K562 (cell line): ENCODE data around the gene RERE. TPM values are rescaled to one million over a fixed set of nuclear protein-coding genes. Genes with fewer than 3 reads are reported as not detected.

Experiments
- BHLHE40 ChIP-seq: IDR thresholded peaks from 2 replicates; pipeline ENCODE4 v1.6.1; 2011; ENCODE audit warnings: low read length, improper control_type of control experiment
- BRD4 ChIP-seq: fragments of 200-600 bp; sonication (generic); IDR thresholded peaks from 2 replicates; pipeline ENCODE4 v1.6.1; 2017; ENCODE audit warnings: inconsistent platforms
- BRD9 ChIP-seq: fragments of 450-650 bp; IDR thresholded peaks from 2 replicates; pipeline ENCODE4 v1.6.1; 2018; ENCODE audit warnings: low read depth; ENCODE audit not compliant: partially characterized antibody
- CBFA2T2 ChIP-seq: fragments of 450-650 bp; conservative IDR thresholded peaks from 2 replicates; pipeline ENCODE4 v1.6.1; 2017; ENCODE audit warnings: mild to moderate bottlenecking
- EGR1 ChIP-seq: fragments of 450-650 bp; conservative IDR thresholded peaks from 2 replicates; pipeline ENCODE4 v1.6.1; 2017; ENCODE audit warnings: mild to moderate bottlenecking
- KDM2B ChIP-seq: fragments of 250-450 bp; sonication (Bioruptor Pico); IDR thresholded peaks from 2 replicates; pipeline ENCODE4 v1.8.0; 2021; ENCODE audit warnings: mild to moderate bottlenecking, moderate library complexity
- MCM3 ChIP-seq: fragments of 450-650 bp; IDR thresholded peaks from 2 replicates; pipeline ENCODE4 v1.6.1; 2016
- POLR2H ChIP-seq: IDR thresholded peaks from 2 replicates; pipeline ENCODE4 v1.6.1; 2016; ENCODE audit warnings: missing genetic modification characterization, low read depth, mild to moderate bottlenecking, control low read depth, missing compliant biosample characterization, moderate library complexity
- TCF7L2 ChIP-seq: fragments of 150-350 bp; IDR thresholded peaks from 2 replicates; pipeline ENCODE4 v1.6.1; 2016; ENCODE audit warnings: low read depth, mild to moderate bottlenecking, low read length, moderate library complexity
- YY1 ChIP-seq, 3 experiments: IDR thresholded peaks; 2 replicates each; pipeline ENCODE4 v1.6.1; 2011; ENCODE audit warnings: low read length in 2 of 3, mild to moderate bottlenecking in 2 of 3, moderate library complexity in 2 of 3, borderline replicate concordance in 1 of 3, control low read depth in 1 of 3, low read depth in 1 of 3; ENCODE audit not compliant: insufficient read depth in 3 of 3, insufficient replicate concordance in 2 of 3, control insufficient read depth in 1 of 3, insufficient read length in 1 of 3; ENCODE audit errors: extremely low read depth in 1 of 3
- ZBTB1 ChIP-seq: sonication (generic); formaldehyde crosslinking; IDR thresholded peaks from 2 replicates; pipeline ENCODE4 v1.8.1; 2023; ENCODE audit warnings: missing genetic modification reagents, low read depth, mild to moderate bottlenecking, borderline replicate concordance
- ZNF253 ChIP-seq: fragments of 250-450 bp; sonication (Bioruptor Pico); conservative IDR thresholded peaks from 2 replicates; pipeline ENCODE4 v1.6.1; 2021; ENCODE audit warnings: mild to moderate bottlenecking
- polyA plus RNA-seq, 8 experiments: library from polyadenylated mRNA; depleted of rRNA in 4 of 8; stranded (reverse) in 5 of 8; unstranded in 3 of 8; fragments of >200 nt; fragmentation: Nextera tagmentation in 2 of 8; fragmentation: Illumina TruSeq in 1 of 8; extraction: Ambion mirVana in 2 of 8; extraction: Trizol in 1 of 8; gene quantifications; 2 replicates each; pipeline versions ENCODE4 v1.2.1 to v1.2.3, GENCODE V29; 2011 to 2014; ENCODE audit warnings: inconsistent platforms in 1 of 8, missing spikeins in 1 of 8
- total RNA-seq, 7 experiments: library from RNA; depleted of rRNA in 6 of 7; stranded (reverse); fragments of >200 nt in 6 of 7; fragmentation: Illumina TruSeq in 2 of 7; extraction: Trizol in 2 of 7; gene quantifications; 2 replicates each; pipeline versions ENCODE4 v1.2.1 to v1.2.3, GENCODE V29; 2011 to 2021; ENCODE audit warnings: low replicate concordance in 1 of 7
- TF ChIP-seq, protein P1 (sequence below): fragments of 200-800 bp; sonication (Bioruptor generic); IDR thresholded peaks from 2 replicates; pipeline ENCODE4 v1.6.1; 2016; ENCODE audit warnings: missing genetic modification characterization, missing compliant biosample characterization
- TF ChIP-seq, protein P2 (sequence below): fragments of 250-450 bp; sonication (Bioruptor Pico); IDR thresholded peaks from 2 replicates; pipeline ENCODE4 v1.4.0; 2020; ENCODE audit warnings: mild to moderate bottlenecking, moderate library complexity, borderline replicate concordance
- TF ChIP-seq, protein P3 (sequence below): fragments of 150-350 bp; conservative IDR thresholded peaks from 2 replicates; pipeline ENCODE4 v1.6.1; 2014; ENCODE audit warnings: low read length

Gene RERE
- total and polyA plus RNA-seq, 9 of the 15 experiments (the other 6 are each of a cell fraction or from before 2014, with no cell fraction given): 3.0 to 51.5 (median 13.4) TPM

DNA sequence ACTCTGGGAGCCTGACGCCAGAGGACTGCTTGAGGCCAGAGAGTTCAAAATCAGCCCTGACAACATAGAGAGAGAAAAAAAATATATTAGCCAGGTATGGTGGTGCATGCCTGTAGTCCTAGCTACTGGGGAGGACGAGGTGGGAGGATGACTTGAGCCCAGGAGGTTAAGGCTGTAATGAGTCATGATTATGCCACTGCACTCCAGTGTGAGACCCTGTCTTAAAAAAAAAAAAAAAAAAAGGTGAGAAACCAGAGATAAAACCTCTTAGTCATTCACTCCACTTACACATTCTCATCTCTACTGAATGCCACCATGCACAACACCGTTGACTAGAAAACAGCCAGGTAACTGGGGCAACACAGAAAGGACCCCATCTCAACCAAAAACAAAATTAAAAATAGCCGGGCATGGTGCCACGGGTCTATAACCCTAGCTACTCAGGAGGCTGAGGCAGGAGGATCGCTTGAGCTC, 321.5 kb downstream of the RERE start (continued):
- TF ChIP-seq, protein P1, sequence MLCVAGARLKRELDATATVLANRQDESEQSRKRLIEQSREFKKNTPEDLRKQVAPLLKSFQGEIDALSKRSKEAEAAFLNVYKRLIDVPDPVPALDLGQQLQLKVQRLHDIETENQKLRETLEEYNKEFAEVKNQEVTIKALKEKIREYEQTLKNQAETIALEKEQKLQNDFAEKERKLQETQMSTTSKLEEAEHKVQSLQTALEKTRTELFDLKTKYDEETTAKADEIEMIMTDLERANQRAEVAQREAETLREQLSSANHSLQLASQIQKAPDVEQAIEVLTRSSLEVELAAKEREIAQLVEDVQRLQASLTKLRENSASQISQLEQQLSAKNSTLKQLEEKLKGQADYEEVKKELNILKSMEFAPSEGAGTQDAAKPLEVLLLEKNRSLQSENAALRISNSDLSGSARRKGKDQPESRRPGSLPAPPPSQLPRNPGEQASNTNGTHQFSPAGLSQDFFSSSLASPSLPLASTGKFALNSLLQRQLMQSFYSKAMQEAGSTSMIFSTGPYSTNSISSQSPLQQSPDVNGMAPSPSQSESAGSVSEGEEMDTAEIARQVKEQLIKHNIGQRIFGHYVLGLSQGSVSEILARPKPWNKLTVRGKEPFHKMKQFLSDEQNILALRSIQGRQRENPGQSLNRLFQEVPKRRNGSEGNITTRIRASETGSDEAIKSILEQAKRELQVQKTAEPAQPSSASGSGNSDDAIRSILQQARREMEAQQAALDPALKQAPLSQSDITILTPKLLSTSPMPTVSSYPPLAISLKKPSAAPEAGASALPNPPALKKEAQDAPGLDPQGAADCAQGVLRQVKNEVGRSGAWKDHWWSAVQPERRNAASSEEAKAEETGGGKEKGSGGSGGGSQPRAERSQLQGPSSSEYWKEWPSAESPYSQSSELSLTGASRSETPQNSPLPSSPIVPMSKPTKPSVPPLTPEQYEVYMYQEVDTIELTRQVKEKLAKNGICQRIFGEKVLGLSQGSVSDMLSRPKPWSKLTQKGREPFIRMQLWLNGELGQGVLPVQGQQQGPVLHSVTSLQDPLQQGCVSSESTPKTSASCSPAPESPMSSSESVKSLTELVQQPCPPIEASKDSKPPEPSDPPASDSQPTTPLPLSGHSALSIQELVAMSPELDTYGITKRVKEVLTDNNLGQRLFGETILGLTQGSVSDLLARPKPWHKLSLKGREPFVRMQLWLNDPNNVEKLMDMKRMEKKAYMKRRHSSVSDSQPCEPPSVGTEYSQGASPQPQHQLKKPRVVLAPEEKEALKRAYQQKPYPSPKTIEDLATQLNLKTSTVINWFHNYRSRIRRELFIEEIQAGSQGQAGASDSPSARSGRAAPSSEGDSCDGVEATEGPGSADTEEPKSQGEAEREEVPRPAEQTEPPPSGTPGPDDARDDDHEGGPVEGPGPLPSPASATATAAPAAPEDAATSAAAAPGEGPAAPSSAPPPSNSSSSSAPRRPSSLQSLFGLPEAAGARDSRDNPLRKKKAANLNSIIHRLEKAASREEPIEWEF (CRISPR knock-in tag): no peak
- TF ChIP-seq MCM3 (no peak), KDM2B (CRISPR knock-in tag) (no peak), CBFA2T2 (no peak), BRD4 (no peak), BRD9 (no peak), ZNF253 (CRISPR knock-in tag) (no peak), POLR2H (tag) (no peak), ZBTB1 (CRISPR knock-in tag) (no peak), TCF7L2 (no peak), EGR1 (peak; percentile 66), BHLHE40 (no peak), YY1 (IDR thresholded peaks at IDR 0.05; ENCODE audit: borderline replicate concordance in 1 of 3, control insufficient read depth in 1 of 3, extremely low read depth in 1 of 3, insufficient read depth in 3 of 3, insufficient read length in 1 of 3, insufficient replicate concordance in 2 of 3, low read depth in 1 of 3, low read length in 2 of 3) (no peak)
- TF ChIP-seq, protein P2, sequence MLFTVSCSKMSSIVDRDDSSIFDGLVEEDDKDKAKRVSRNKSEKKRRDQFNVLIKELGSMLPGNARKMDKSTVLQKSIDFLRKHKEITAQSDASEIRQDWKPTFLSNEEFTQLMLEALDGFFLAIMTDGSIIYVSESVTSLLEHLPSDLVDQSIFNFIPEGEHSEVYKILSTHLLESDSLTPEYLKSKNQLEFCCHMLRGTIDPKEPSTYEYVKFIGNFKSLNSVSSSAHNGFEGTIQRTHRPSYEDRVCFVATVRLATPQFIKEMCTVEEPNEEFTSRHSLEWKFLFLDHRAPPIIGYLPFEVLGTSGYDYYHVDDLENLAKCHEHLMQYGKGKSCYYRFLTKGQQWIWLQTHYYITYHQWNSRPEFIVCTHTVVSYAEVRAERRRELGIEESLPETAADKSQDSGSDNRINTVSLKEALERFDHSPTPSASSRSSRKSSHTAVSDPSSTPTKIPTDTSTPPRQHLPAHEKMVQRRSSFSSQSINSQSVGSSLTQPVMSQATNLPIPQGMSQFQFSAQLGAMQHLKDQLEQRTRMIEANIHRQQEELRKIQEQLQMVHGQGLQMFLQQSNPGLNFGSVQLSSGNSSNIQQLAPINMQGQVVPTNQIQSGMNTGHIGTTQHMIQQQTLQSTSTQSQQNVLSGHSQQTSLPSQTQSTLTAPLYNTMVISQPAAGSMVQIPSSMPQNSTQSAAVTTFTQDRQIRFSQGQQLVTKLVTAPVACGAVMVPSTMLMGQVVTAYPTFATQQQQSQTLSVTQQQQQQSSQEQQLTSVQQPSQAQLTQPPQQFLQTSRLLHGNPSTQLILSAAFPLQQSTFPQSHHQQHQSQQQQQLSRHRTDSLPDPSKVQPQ (CRISPR knock-in tag): no peak
- TF ChIP-seq, protein P3, sequence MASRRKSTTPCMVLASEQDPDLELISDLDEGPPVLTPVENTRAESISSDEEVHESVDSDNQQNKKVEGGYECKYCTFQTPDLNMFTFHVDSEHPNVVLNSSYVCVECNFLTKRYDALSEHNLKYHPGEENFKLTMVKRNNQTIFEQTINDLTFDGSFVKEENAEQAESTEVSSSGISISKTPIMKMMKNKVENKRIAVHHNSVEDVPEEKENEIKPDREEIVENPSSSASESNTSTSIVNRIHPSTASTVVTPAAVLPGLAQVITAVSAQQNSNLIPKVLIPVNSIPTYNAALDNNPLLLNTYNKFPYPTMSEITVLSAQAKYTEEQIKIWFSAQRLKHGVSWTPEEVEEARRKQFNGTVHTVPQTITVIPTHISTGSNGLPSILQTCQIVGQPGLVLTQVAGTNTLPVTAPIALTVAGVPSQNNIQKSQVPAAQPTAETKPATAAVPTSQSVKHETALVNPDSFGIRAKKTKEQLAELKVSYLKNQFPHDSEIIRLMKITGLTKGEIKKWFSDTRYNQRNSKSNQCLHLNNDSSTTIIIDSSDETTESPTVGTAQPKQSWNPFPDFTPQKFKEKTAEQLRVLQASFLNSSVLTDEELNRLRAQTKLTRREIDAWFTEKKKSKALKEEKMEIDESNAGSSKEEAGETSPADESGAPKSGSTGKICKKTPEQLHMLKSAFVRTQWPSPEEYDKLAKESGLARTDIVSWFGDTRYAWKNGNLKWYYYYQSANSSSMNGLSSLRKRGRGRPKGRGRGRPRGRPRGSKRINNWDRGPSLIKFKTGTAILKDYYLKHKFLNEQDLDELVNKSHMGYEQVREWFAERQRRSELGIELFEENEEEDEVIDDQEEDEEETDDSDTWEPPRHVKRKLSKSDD: no peak
